Nephron (organoid): ENCODE measurements around the gene ZNF473.

Experiments used
- H3K27ac Mint-ChIP-seq, 3 experiments: 2 replicates each; pipeline ENCODE4 v1.8.0; 2020; ENCODE audit warnings: mixed read lengths in 3 of 3, mild to moderate bottlenecking in 2 of 3, moderate library complexity in 1 of 3
- H3K27me3 Mint-ChIP-seq: 2 replicates; pipeline ENCODE4 v1.8.0; 2021; ENCODE audit warnings: low read depth, mild to moderate bottlenecking, moderate library complexity, mixed read lengths
- H3K36me3 Mint-ChIP-seq: 2 replicates; pipeline ENCODE4 v1.8.0; 2020; ENCODE audit warnings: low read depth, mixed read lengths
- H3K4me1 Mint-ChIP-seq: 2 replicates; pipeline ENCODE4 v1.8.0; 2020; ENCODE audit warnings: mixed read lengths
- H3K4me3 Mint-ChIP-seq, 3 experiments: 2 replicates each; pipeline ENCODE4 v1.8.0; 2020; ENCODE audit warnings: mild to moderate bottlenecking in 3 of 3, mixed read lengths in 3 of 3, moderate library complexity in 2 of 3
- H3K9me3 Mint-ChIP-seq: 2 replicates; pipeline ENCODE4 v1.8.0; 2020; ENCODE audit warnings: mixed read lengths
- TF ChIP-seq, protein P1 (sequence below), 3 experiments: fragments of 200-600 bp; sonication (generic); IDR thresholded peaks; one replicate each; pipeline ENCODE4 v1.5.0; 2021; ENCODE audit warnings: antibody characterized with exemption in 3 of 3; ENCODE audit not compliant: unreplicated experiment in 3 of 3

ZNF473 gene

DNA sequence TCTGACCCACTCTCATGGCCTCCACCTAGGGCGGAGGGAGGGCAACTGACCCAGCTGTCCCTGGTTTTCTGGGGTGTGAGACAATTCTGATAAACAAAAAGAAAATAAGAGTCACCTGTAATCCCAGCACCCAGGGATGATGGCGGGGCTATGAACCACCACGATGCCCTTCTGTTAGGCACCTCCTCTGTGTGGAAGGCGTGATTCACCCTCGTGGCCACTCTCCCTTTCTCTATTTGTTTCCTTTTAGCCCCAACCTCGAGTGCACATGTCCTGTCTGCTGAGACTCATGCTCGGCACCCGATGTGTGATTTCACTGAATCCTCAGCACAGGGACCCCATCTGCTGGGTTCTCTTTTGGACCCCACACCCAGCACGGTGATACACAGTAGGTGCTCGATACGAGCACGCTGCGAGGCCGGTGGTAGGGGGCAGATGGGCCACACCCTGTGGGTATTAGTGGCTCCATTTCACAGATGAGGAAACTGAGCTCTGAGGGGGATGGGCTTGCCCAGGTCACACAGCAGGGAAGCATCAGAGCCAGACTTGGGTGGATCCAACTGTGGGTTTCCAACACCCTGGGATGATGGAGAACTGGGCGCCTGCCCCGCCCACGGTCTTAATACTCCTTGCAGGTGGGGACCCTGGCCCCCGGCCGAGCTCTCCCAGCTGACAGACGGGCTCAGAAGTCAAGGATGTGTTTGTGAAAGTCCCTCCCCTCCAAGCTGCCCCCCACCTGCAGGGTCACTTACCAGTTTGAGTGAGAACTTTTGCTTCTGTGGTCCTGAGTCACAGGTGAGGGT lies 25.6 kb upstream of the ZNF473 start:
- H3K4me1 Mint-ChIP-seq, result no peaks in the 10 kb centered on the region
- no peak overlapping the region for H3K27ac Mint-ChIP-seq
- H3K9me3 Mint-ChIP-seq, result no peaks in the 10 kb centered on the region
- TF ChIP-seq, protein P1, sequence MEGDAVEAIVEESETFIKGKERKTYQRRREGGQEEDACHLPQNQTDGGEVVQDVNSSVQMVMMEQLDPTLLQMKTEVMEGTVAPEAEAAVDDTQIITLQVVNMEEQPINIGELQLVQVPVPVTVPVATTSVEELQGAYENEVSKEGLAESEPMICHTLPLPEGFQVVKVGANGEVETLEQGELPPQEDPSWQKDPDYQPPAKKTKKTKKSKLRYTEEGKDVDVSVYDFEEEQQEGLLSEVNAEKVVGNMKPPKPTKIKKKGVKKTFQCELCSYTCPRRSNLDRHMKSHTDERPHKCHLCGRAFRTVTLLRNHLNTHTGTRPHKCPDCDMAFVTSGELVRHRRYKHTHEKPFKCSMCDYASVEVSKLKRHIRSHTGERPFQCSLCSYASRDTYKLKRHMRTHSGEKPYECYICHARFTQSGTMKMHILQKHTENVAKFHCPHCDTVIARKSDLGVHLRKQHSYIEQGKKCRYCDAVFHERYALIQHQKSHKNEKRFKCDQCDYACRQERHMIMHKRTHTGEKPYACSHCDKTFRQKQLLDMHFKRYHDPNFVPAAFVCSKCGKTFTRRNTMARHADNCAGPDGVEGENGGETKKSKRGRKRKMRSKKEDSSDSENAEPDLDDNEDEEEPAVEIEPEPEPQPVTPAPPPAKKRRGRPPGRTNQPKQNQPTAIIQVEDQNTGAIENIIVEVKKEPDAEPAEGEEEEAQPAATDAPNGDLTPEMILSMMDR (IDR thresholded peaks at IDR 0.05; ENCODE audit: unreplicated experiment in 3 of 3), result no peak
- peaks cover 36% of the 10 kb centered on the region for H3K36me3 Mint-ChIP-seq
- no peaks in the 10 kb centered on the region for H3K27me3 Mint-ChIP-seq
- H3K4me3 Mint-ChIP-seq, result no peak overlapping the region

- Mint-ChIP-seq H3K36me3 (peaks cover 32% of the 10 kb centered on the region), H3K4me1 (no peaks in the 10 kb centered on the region), H3K4me3 (no peak overlapping the region), H3K9me3 (no peaks in the 10 kb centered on the region), H3K27me3 (no peaks in the 10 kb centered on the region), H3K27ac (no peak overlapping the region)
- TF ChIP-seq, protein P1 (IDR thresholded peaks at IDR 0.05; ENCODE audit: unreplicated experiment in 3 of 3), result no peak
Observed at GRCh38 chr19:50000841-50001557, 24.8 kb upstream of the ZNF473 start.

- H3K4me1 Mint-ChIP-seq, result no peaks in the 10 kb centered on the region
- no peaks in the 10 kb centered on the region for H3K9me3 Mint-ChIP-seq
- no peak overlapping the region for H3K27ac Mint-ChIP-seq
- H3K36me3 Mint-ChIP-seq, result peaks cover 34% of the 10 kb centered on the region
- no peaks in the 10 kb centered on the region for H3K27me3 Mint-ChIP-seq
- TF ChIP-seq, protein P1 (IDR thresholded peaks at IDR 0.05; ENCODE audit: unreplicated experiment in 3 of 3), result no peak
- no peak overlapping the region for H3K4me3 Mint-ChIP-seq
Observed at GRCh38 chr19:50001775-50002174, 24.0 kb upstream of the ZNF473 start.

DNA sequence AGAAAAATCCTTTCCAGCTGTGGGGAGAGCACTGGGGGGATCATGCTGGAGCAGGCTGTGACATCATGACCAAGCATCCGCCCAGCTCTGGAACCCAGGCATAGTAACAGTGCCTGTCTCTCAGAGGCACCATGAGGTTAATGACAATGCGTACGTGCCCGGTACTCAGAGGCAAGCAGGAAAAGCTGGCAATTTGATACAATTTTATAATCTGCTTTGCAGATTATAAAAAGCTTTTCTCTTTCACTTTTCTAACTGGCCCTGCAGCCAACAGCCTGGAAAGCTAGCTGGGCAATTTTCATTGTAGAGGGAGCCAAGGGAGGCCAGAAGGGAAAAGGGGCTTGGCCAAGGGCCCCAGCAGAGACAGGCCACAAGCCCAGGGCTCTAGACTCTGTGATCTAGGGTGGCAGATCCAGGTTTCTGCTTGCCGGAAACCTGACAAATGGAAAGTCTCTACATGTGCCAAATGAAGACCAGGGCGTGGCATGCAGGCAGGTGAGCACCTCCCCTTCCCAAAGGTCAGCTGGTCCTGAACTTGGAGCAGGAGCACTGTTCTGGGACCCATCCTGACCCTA lies 23.3 kb upstream of the ZNF473 start:
- Mint-ChIP-seq H3K27ac (no peak overlapping the region), H3K27me3 (no peaks in the 10 kb centered on the region), H3K4me3 (no peak overlapping the region), H3K36me3 (peaks cover 39% of the 10 kb centered on the region), H3K9me3 (no peaks in the 10 kb centered on the region), H3K4me1 (no peaks in the 10 kb centered on the region)
- TF ChIP-seq, protein P1 (IDR thresholded peaks at IDR 0.05; ENCODE audit: unreplicated experiment in 3 of 3), result no peak

GRCh38 chr19:50003254-50003788 lies 22.5 kb upstream of the ZNF473 start:
- Mint-ChIP-seq H3K27me3 (no peaks in the 10 kb centered on the region), H3K27ac (no peak overlapping the region)

More at GRCh38 chr19:50003254-50003788, 22.5 kb upstream of the ZNF473 start:
- Mint-ChIP-seq H3K36me3 (peaks cover 39% of the 10 kb centered on the region), H3K9me3 (no peaks in the 10 kb centered on the region), H3K4me1 (no peaks in the 10 kb centered on the region), H3K4me3 (no peak overlapping the region)
- TF ChIP-seq, protein P1 (IDR thresholded peaks at IDR 0.05; ENCODE audit: unreplicated experiment in 3 of 3), result no peak
